Choroid plexus epithelial cell (primary cell): ENCODE results near the gene SLC37A3.

ENCODE experiments used
- DNase-seq: peaks from one replicate; pipeline ENCODE4 v3.0.0-alpha.2; 2010; ENCODE audit warnings: low read depth
- H3K4me3 ChIP-seq: 2 replicates; pipeline ENCODE4 v1.5.1; 2011; ENCODE audit warnings: low read depth, mild to moderate bottlenecking, control low read depth, low read length, moderate library complexity
- TF ChIP-seq, protein P1 (sequence below): conservative IDR thresholded peaks from 2 replicates; pipeline ENCODE4 v1.5.1; 2011; ENCODE audit warnings: low read depth, mild to moderate bottlenecking, control low read depth, inconsistent platforms, low read length, moderate library complexity

Gene SLC37A3

DNA sequence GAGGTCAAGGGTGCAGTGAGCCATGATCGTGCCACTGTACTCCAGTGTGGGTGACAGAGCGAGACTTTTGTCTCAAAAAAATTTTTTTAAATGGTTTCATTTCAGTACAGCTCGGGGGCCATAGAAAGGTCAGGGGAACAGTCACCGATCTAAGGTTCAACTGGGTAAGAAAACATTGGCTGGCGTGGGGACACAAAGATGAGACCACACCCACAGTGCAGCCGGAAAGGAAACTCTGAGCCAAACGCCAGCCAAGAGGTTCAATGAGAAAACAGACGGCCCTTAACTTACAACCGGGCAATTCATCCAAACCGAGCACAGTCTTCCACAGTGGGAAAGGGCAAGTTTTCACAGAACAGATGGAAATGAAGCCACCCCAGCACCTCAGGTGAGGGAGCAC lies 65.1 kb downstream of the SLC37A3 start:
- H3K4me3 ChIP-seq: no peak overlapping the region
- DNase-seq: no peak
- TF ChIP-seq, protein P1, sequence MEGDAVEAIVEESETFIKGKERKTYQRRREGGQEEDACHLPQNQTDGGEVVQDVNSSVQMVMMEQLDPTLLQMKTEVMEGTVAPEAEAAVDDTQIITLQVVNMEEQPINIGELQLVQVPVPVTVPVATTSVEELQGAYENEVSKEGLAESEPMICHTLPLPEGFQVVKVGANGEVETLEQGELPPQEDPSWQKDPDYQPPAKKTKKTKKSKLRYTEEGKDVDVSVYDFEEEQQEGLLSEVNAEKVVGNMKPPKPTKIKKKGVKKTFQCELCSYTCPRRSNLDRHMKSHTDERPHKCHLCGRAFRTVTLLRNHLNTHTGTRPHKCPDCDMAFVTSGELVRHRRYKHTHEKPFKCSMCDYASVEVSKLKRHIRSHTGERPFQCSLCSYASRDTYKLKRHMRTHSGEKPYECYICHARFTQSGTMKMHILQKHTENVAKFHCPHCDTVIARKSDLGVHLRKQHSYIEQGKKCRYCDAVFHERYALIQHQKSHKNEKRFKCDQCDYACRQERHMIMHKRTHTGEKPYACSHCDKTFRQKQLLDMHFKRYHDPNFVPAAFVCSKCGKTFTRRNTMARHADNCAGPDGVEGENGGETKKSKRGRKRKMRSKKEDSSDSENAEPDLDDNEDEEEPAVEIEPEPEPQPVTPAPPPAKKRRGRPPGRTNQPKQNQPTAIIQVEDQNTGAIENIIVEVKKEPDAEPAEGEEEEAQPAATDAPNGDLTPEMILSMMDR: no peak

DNA sequence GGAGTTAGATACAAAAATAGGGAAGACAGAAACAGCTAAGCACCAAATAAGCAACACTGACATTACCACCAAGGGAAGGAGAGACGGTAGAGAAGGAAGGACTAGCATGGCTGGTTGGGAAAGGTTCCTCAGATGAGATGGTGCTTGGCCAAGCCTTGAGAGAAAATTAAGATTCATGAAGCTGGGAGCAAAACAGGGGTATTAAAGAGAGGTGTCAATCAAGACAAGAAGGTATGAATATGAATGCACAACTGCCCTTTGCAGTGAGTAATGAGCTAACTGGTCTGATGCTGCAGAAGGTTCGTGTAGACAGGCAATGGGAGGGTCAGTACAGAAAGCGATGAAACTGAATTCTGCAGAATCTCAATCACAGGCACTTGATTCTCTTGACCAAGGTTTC lies 67.7 kb downstream of the SLC37A3 start:
- TF ChIP-seq, protein P1: no peak
- no peak overlapping the region for H3K4me3 ChIP-seq
- DNase-seq: no peak

DNA sequence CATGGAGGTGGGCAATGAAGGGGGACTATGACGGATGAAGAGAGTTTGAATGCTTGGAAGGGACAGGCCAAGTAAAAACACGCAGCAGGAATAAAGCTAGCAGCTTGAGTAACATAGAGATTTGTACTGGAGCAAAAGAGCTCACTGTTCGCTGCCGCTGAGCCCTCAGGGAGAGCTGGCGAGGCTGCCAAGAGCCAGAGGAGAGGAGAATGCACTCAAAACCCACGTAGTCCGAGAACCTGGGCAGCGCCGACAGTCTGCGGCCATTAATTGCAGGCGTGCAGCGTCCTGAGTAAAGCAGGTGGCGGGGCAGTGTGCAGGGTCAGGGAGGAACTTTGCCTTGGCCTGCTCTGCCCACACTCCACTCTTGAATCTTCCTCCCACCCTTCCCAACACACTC lies 68.2 kb downstream of the SLC37A3 start:
- TF ChIP-seq, protein P1: no peak
- no peak for DNase-seq
- H3K4me3 ChIP-seq: no peak overlapping the region

DNA sequence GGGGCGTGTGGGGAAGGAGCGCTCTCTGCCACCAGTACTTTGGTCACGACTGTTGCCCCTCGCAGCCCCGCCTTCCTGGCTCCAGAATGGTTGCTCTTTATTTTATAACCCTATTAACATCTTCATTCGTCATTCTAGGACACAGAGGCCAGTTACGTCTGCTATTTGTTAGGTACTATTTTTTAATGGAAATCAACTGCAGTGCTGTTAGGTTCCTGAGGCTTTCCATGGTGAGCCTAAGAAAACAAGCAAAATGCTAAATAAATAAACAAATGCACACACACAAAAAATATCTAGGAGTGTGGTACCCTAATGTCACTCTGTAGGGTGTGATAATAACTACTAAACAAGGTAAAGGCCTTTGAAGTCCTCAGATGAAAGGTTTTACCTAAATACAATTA lies 71.1 kb downstream of the SLC37A3 start:
- H3K4me3 ChIP-seq: no peak overlapping the region
- no peak for DNase-seq
- TF ChIP-seq, protein P1: no peak

DNA sequence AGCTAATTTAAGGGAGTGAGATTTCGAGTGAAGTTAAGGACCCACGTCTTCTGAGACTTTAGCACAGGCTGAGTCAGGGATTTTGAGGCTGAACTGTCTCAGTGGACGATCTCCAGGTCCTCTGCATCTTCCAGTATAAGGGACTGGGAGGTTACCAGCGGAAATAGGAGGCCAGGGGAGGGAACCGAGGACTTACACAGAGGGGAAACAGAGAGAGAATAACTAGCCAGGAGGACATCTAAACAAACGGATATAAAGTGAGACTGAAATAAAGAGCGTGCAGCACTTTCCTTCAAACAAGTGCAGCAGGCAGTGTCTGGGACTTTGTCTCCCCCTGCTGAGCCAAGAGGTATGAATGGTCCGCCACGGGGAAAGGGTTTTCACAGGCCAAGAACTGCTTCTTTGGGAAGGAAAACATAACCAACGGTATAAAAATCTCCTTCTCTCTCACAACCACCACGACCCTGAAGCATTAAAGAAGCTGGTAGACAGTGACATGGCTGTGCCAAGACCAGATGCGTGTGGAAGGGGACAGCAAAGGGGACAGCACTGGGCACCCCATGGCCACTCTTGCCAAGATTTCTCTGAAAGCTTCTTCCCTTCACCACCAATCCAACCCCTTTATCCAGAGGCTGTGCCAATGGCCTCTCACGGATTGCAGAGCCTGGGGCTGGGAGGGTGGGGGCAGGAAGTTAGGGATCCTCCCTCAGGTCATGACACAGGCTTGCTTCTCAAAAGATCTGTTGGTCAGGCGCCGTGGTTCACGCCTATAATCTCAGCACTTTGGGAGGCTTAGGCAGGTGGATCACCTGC lies 72.0 kb downstream of the SLC37A3 start:
- no peak overlapping the region for H3K4me3 ChIP-seq
- peak; percentile 85 for DNase-seq
- TF ChIP-seq, protein P1: peak; percentile 93

DNA sequence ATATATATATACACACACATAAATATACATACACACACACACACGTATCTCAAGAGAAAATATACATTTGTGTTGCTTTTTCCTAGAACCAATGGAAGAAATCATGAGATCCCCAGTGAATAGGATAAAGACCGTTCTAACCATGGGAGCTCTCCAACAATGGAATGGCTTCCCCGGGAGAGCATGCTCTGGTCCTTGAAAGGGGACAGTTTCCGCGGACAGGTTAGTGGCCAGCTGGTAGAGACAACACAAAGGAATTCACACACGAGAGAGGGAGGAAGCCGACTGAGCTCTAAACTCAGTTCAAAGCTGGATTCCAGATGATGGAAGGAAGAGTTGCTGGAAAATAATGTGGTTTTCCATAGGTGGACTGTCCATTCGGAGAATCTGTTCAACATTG lies 72.7 kb downstream of the SLC37A3 start:
- TF ChIP-seq, protein P1: no peak
- no peak overlapping the region for H3K4me3 ChIP-seq
- DNase-seq: no peak

DNA sequence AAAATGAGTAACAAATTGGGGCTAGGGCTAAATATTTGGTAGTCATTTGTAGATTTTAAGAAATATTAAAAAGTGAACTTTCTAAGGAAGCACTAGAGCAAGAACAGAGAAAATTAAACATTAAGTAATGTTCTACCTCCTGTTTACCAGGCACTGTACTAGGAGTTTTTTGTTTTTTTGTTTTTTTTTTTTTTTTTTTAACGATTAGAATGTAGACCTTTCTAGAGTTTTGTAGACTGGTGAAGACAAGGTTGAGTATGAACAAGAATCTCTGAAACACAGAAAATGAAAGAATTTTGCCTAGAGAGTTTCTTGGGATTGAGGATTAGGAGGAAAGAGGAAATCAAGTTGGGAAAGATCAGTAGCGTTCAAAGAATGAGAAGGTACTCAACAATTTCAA lies 73.6 kb downstream of the SLC37A3 start:
- TF ChIP-seq, protein P1: no peak
- no peak for DNase-seq

More for the DNA sequence above, 73.6 kb downstream of the SLC37A3 start:
- no peak overlapping the region for H3K4me3 ChIP-seq
